GM12801 (cell line): ENCODE data around the gene TMEM91.

Experiments used
- TF ChIP-seq, protein P1 (sequence below): IDR thresholded peaks from one replicate; pipeline ENCODE4 v1.5.1; 2011; ENCODE audit warnings: control low read depth; ENCODE audit not compliant: insufficient read length; ENCODE audit errors: extremely low read depth

The TMEM91 gene

DNA sequence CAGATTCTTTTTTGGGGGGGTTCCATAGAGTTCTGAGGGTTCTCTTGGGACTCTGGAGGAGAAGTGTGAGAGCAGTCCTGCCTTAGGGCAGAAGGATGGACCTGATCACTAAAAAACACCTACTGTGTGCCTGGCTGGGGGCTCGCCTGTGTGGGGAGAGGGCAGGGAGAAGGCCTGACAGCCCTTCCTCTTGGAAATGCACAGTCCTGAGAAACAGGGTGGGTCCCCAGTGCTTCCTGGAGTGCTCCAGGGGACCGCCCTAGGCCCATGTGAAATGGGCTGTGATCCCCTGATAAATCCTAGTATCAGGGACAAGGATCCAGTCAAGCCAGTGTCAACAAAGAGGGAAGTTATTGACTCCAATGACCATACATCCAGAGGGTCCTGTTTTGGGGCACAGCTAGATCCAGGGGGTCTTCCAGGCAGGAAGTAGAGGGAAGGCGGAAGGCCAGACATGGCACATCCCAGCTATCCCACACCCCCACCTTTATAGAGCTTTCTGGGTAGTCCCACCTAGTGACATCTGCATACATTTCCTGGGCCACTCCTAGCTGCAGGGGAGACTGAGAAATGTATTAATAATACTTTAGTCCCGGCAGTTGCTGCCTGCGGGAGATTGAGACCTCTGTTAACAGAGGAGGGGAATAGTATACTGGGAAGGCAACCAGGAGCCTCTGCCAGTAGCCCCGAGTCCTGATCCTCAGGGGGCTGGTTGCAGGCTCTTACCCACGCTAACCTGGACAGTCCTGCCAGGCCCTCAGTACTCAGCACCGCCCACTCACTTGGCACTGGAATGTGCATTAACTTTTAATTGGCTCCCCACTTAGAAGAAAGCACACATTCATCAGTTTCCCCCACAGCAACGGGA is 35.0 kb downstream of the TMEM91 start:
- TF ChIP-seq, protein P1, sequence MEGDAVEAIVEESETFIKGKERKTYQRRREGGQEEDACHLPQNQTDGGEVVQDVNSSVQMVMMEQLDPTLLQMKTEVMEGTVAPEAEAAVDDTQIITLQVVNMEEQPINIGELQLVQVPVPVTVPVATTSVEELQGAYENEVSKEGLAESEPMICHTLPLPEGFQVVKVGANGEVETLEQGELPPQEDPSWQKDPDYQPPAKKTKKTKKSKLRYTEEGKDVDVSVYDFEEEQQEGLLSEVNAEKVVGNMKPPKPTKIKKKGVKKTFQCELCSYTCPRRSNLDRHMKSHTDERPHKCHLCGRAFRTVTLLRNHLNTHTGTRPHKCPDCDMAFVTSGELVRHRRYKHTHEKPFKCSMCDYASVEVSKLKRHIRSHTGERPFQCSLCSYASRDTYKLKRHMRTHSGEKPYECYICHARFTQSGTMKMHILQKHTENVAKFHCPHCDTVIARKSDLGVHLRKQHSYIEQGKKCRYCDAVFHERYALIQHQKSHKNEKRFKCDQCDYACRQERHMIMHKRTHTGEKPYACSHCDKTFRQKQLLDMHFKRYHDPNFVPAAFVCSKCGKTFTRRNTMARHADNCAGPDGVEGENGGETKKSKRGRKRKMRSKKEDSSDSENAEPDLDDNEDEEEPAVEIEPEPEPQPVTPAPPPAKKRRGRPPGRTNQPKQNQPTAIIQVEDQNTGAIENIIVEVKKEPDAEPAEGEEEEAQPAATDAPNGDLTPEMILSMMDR: no peak

- TF ChIP-seq, protein P1: no peak
These were observed 35.6 kb downstream of the TMEM91 start for GRCh38 chr19:41411968-41412265.

- TF ChIP-seq, protein P1: no peak
These were observed 36.6 kb downstream of the TMEM91 start for GRCh38 chr19:41412953-41413352.

- TF ChIP-seq, protein P1: no peak
These were observed 37.6 kb downstream of the TMEM91 start for GRCh38 chr19:41413947-41414346.

DNA sequence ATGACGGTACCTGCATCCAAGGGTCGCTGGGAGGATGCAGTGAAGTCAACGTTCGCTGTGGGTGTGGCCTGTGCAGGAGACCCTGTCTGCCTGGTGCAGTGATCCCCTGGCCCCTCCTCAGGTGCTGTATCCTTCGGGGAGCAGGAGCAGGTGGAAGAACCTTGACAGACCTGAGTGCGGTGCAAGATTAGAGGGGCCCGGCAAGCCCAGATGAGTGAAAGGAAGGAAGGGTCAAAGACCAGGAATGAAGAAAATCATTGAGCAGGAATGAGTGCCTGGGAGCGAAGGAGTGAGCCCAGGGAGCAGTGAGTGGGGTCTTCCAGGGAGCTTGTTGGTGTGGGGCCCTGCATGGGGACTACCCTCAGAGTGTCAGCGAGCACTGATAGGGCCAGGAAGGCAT is 38.1 kb downstream of the TMEM91 start:
- TF ChIP-seq, protein P1: no peak

- TF ChIP-seq, protein P1: no peak
These were observed 38.8 kb downstream of the TMEM91 start for GRCh38 chr19:41415154-41415571.

GRCh38 chr19:41416194-41416674 is 39.9 kb downstream of the TMEM91 start:
- TF ChIP-seq, protein P1: no peak
